ENCODE measurements around the gene GHRL. TPM values are rescaled to one million over a fixed set of nuclear protein-coding genes. Genes with fewer than 3 reads are reported as not detected.

The GHRL gene
- total RNA-seq, 6 donors from 2014 or later: 1.1 to 14.7 (median 1.8) TPM

- no peak for ATAC-seq (ENCODE audit: low FRiP score in 2 of 2)
- H3K27me3 ChIP-seq: no peaks in the 10 kb centered on the region
- 86 to 90% methylated on average over 9 to 11 of the region's 11 CpGs for WGBS, 2 donors
- H3K4me3 ChIP-seq: no peak overlapping the region
- no peaks in the 10 kb centered on the region for H3K9me3 ChIP-seq
- peaks cover 0 to 6% (median 0%) of the 10 kb centered on the region in 4 donors for H3K4me1 ChIP-seq
- H3K27ac ChIP-seq: no peak overlapping the region
- TF ChIP-seq POLR2A (IDR thresholded peaks at IDR 0.05) (no peak), POLR2AphosphoS5 (IDR thresholded peaks at IDR 0.05) (no peak)
- no peaks in the 10 kb centered on the region for H3K36me3 ChIP-seq
- peak in 1 of 2 donors; percentile 61 for DNase-seq
Observed at GRCh38 chr3:10334042-10334441, 41.3 kb upstream of the GHRL start.

- ATAC-seq (ENCODE audit: low FRiP score in 2 of 2): no peak
- no peak for TF ChIP-seq EP300 (IDR thresholded peaks at IDR 0.05)
- no peak for TF ChIP-seq CTCF (IDR thresholded peaks at IDR 0.05)
- TF ChIP-seq POLR2A (IDR thresholded peaks at IDR 0.05): no peak
- no peak for TF ChIP-seq POLR2AphosphoS5 (IDR thresholded peaks at IDR 0.05)
- DNase-seq: no peak
- 57 to 100% methylated on average over 1 to 2 of the region's 2 CpGs for WGBS, 2 donors
- Histone ChIP-seq H3K4me3 (no peak overlapping the region), H3K36me3 (no peaks in the 10 kb centered on the region), H3K27me3 (no peaks in the 10 kb centered on the region), H3K4me1 (peaks cover 0 to 6% (median 0%) of the 10 kb centered on the region in 4 donors), H3K27ac (no peak overlapping the region), H3K9me3 (no peaks in the 10 kb centered on the region)
Observed at GRCh38 chr3:10333349-10333650, 40.6 kb upstream of the GHRL start.

GRCh38 chr3:10332481-10333348 lies 40.0 kb upstream of the GHRL start:
- Histone ChIP-seq H3K36me3 (no peaks in the 10 kb centered on the region), H3K9me3 (no peaks in the 10 kb centered on the region), H3K4me3 (no peak overlapping the region), H3K27me3 (no peaks in the 10 kb centered on the region), H3K4me1 (peaks cover 0 to 6% (median 0%) of the 10 kb centered on the region in 4 donors), H3K27ac (no peak overlapping the region)
- ATAC-seq (ENCODE audit: low FRiP score in 2 of 2) (no peak), DNase-seq (no peak)
- TF ChIP-seq CTCF (IDR thresholded peaks at IDR 0.05): no peak
- no peak for TF ChIP-seq POLR2AphosphoS5 (IDR thresholded peaks at IDR 0.05)
- TF ChIP-seq EP300 (IDR thresholded peaks at IDR 0.05): no peak
- TF ChIP-seq POLR2A (IDR thresholded peaks at IDR 0.05): no peak
- 87 to 89% methylated on average over 19 to 20 of the region's 20 CpGs for WGBS, 2 donors

GRCh38 chr3:10331320-10331719 lies 38.6 kb upstream of the GHRL start:
- Histone ChIP-seq H3K4me3 (no peak overlapping the region), H3K9me3 (no peaks in the 10 kb centered on the region), H3K27me3 (no peaks in the 10 kb centered on the region), H3K27ac (no peak overlapping the region), H3K4me1 (peaks cover 0 to under 1% (median 0%) of the 10 kb centered on the region in 4 donors), H3K36me3 (no peaks in the 10 kb centered on the region)
- DNase-seq (no peak), ATAC-seq (ENCODE audit: low FRiP score in 2 of 2) (no peak)
- TF ChIP-seq EP300 (IDR thresholded peaks at IDR 0.05) (no peak), POLR2A (IDR thresholded peaks at IDR 0.05) (no peak)
- WGBS, 2 donors: 82 to 83% methylated on average over 8 of the region's 8 CpGs

- Histone ChIP-seq H3K4me1 (no peaks in the 10 kb centered on the region), H3K36me3 (no peaks in the 10 kb centered on the region), H3K27ac (no peak overlapping the region), H3K4me3 (no peak overlapping the region), H3K9me3 (no peaks in the 10 kb centered on the region), H3K27me3 (no peaks in the 10 kb centered on the region)
- peak in 1 of 2 donors; percentile 50 for DNase-seq
- no peak for TF ChIP-seq EP300 (IDR thresholded peaks at IDR 0.05)
- no peak for TF ChIP-seq CTCF (IDR thresholded peaks at IDR 0.05)
- TF ChIP-seq POLR2A (IDR thresholded peaks at IDR 0.05): no peak
- no peak for TF ChIP-seq POLR2AphosphoS5 (IDR thresholded peaks at IDR 0.05)
- ATAC-seq (ENCODE audit: low FRiP score in 2 of 2): no peak
- WGBS, 2 donors: 75 to 77% methylated on average over 4 to 12 of the region's 12 CpGs
Observed at GRCh38 chr3:10330319-10330718, 37.6 kb upstream of the GHRL start.

All from upper lobe of left lung (tissue), 6 donors.